Lower leg skin (tissue), 4 donors: ENCODE measurements around the gene RPN1. TPM values are rescaled to one million over a fixed set of nuclear protein-coding genes. Genes with fewer than 3 reads are reported as not detected.

ENCODE experiments used
- DNase-seq, 2 donors: peaks; one replicate each; pipeline ENCODE4 v3.0.0-alpha.2; 2019; ENCODE audit warnings: low spot score in 2 of 2
- H3K4me3 ChIP-seq: fragments of 200-600 bp; sonication (generic); 2 replicates; pipeline ENCODE4 v1.5.1; 2017; ENCODE audit warnings: mild to moderate bottlenecking, low read depth; ENCODE audit not compliant: poor library complexity, severe bottlenecking
- CTCF ChIP-seq, 3 donors: fragments of 450-650 bp; IDR thresholded peaks; one replicate each; pipeline ENCODE4 v1.5.1; 2016; ENCODE audit warnings: antibody characterized with exemption in 3 of 3, mild to moderate bottlenecking in 3 of 3, moderate library complexity in 2 of 3
- POLR2A ChIP-seq, 2 donors: fragments of 450-650 bp; IDR thresholded peaks; one replicate each; pipeline ENCODE4 v1.6.1; 2016 to 2017; ENCODE audit warnings: antibody characterized with exemption in 2 of 2, mild to moderate bottlenecking in 1 of 2, moderate library complexity in 1 of 2
- WGBS, 2 donors: methylation state at CpG; one replicate each; pipeline ENCODE4 v1.1.5; 2018; 5-methylcytosine and 5-hydroxymethylcytosine counted together
- intact Hi-C: fragments of 100-400 bp; cut with DNase I; formaldehyde crosslinking; loops from one replicate; pipeline ENCODE4 v1.15.0; 2023; ENCODE audit warnings: low total_unique reads
- total RNA-seq, 4 donors: library from RNA; depleted of rRNA; stranded (reverse); fragments of >200 nt; gene quantifications; one replicate each; pipeline ENCODE4 v1.1.0, GENCODE V29; 2016

RPN1 gene
- total RNA-seq, 4 donors from 2014 or later, result 99.9 to 173 (median 141) TPM

GRCh38 chr3:128577711-128578110, 72.9 kb downstream of the RPN1 start:
- WGBS, 2 donors, result 60 to 64% methylated on average over 10 of the region's 10 CpGs
- TF ChIP-seq POLR2A (IDR thresholded peaks at IDR 0.05) (no peak), CTCF (IDR thresholded peaks at IDR 0.05) (no peak)
- no peak overlapping the region for H3K4me3 ChIP-seq
- no peak for DNase-seq
- intact Hi-C loops, result no loop called here

GRCh38 chr3:128576290-128576689, 74.3 kb downstream of the RPN1 start:
- no peak for DNase-seq
- 83 to 88% methylated on average over 10 of the region's 10 CpGs for WGBS, 2 donors
- no peak for TF ChIP-seq POLR2A (IDR thresholded peaks at IDR 0.05)
- no peak for TF ChIP-seq CTCF (IDR thresholded peaks at IDR 0.05)
- H3K4me3 ChIP-seq, result no peak overlapping the region
- intact Hi-C loops, result no loop called here

GRCh38 chr3:128575777-128576176, 74.8 kb downstream of the RPN1 start:
- WGBS, 2 donors, result 69 to 75% methylated on average over 12 of the region's 12 CpGs
- H3K4me3 ChIP-seq, result no peak overlapping the region
- no peak for DNase-seq
- intact Hi-C loops, result no loop called here
- TF ChIP-seq POLR2A (IDR thresholded peaks at IDR 0.05) (no peak), CTCF (IDR thresholded peaks at IDR 0.05) (no peak)

GRCh38 chr3:128573707-128574162, 76.9 kb downstream of the RPN1 start:
- no peak for TF ChIP-seq POLR2A (IDR thresholded peaks at IDR 0.05)
- no peak for TF ChIP-seq CTCF (IDR thresholded peaks at IDR 0.05)
- peak in 1 of 2 donors; percentile 86 for DNase-seq
- WGBS, 2 donors, result 32 to 37% methylated on average over 14 of the region's 14 CpGs
- intact Hi-C loops, result loop anchor here (5.0 kb wide), 1 partner anchor 1444 kb away; no protein-coding TSS in a partner anchor
- no peak overlapping the region for H3K4me3 ChIP-seq

- intact Hi-C loops, result loop anchor here (5.0 kb wide), 1 partner anchor 1444 kb away; no protein-coding TSS in a partner anchor
- no peak for TF ChIP-seq POLR2A (IDR thresholded peaks at IDR 0.05)
- TF ChIP-seq CTCF (IDR thresholded peaks at IDR 0.05), result no peak
- no peak for DNase-seq
- H3K4me3 ChIP-seq, result no peak overlapping the region
- 43 to 45% methylated on average over 6 of the region's 6 CpGs for WGBS, 2 donors
Measured at GRCh38 chr3:128573160-128573559, 77.5 kb downstream of the RPN1 start.

- TF ChIP-seq POLR2A (IDR thresholded peaks at IDR 0.05) (no peak), CTCF (IDR thresholded peaks at IDR 0.05) (no peak)
- intact Hi-C loops, result loop anchor here (5.0 kb wide), 1 partner anchor 1445 kb away; no protein-coding TSS in a partner anchor
- H3K4me3 ChIP-seq, result no peak overlapping the region
- DNase-seq, result no peak
- 38 to 39% methylated on average over 5 of the region's 5 CpGs for WGBS, 2 donors
Measured at GRCh38 chr3:128572644-128573105, 77.9 kb downstream of the RPN1 start.
